Prostate gland (tissue), 2 donors: ENCODE results near the gene ADCY7. TPM values are rescaled to one million over a fixed set of nuclear protein-coding genes. Genes with fewer than 3 reads are reported as not detected.
A peak's percentile ranks its signal among the peaks of the same experiment; 100 is the strongest.

Experiments
- DNase-seq: peaks from one replicate; pipeline ENCODE4 v3.0.0-alpha.2; 2019; ENCODE audit warnings: low spot score
- H3K27ac ChIP-seq, 2 donors: fragments of 200-600 bp; sonication (generic); 2 replicates each; pipeline ENCODE4 v1.5.1; 2017 to 2019
- H3K27me3 ChIP-seq: fragments of 200-600 bp; sonication (generic); replicated peaks from 2 replicates; pipeline ENCODE4 v1.5.1; 2019; ENCODE audit not compliant: insufficient read depth
- H3K36me3 ChIP-seq, 2 donors: fragments of 200-600 bp; sonication (generic); 1 replicate in 1 of 2; 2 replicates in 1 of 2; pipeline versions ENCODE4 v1.5.1 to v1.8.1; 2017 to 2019
- H3K4me1 ChIP-seq: fragments of 200-600 bp; sonication (generic); replicated peaks from 2 replicates; pipeline ENCODE4 v1.5.1; 2019
- H3K4me3 ChIP-seq, 2 donors: fragments of 200-600 bp; sonication (generic); 2 replicates each; pipeline ENCODE4 v1.5.1; 2017 to 2019
- H3K9me3 ChIP-seq: fragments of 200-600 bp; sonication (generic); 2 replicates; pipeline ENCODE4 v1.5.1; 2017
- CTCF ChIP-seq, 4 experiments: fragments of 200-600 bp in 2 of 4; fragments of 450-650 bp in 2 of 4; sonication (generic) in 2 of 4; IDR thresholded peaks; 1 replicate in 3 of 4; 2 replicates in 1 of 4; pipeline ENCODE4 v1.5.1; 2016 to 2019; ENCODE audit warnings: antibody characterized with exemption in 4 of 4, mild to moderate bottlenecking in 2 of 4, moderate library complexity in 2 of 4
- POLR2A ChIP-seq: fragments of 450-650 bp; IDR thresholded peaks from one replicate; pipeline ENCODE4 v1.6.1; 2016; ENCODE audit warnings: antibody characterized with exemption, mild to moderate bottlenecking
- POLR2AphosphoS5 ChIP-seq: sonication (generic); formaldehyde crosslinking; IDR thresholded peaks from one replicate; pipeline ENCODE4 v1.6.1; 2017; ENCODE audit warnings: antibody characterized with exemption
- WGBS: methylation state at CpG from one replicate; pipeline ENCODE4 v1.1.5; 2018; 5-methylcytosine and 5-hydroxymethylcytosine counted together
- intact Hi-C: fragments of 100-400 bp; cut with DNase I; formaldehyde crosslinking; loops from one replicate; pipeline ENCODE4 v1.14.2; 2022
- total RNA-seq, 2 donors: library from RNA; depleted of rRNA; stranded (reverse); fragments of >200 nt; gene quantifications; one replicate each; pipeline ENCODE4 v1.1.0, GENCODE V29; 2016

The ADCY7 gene
- total RNA-seq, 2 donors from 2014 or later = 2.0 to 10.9 TPM

DNA sequence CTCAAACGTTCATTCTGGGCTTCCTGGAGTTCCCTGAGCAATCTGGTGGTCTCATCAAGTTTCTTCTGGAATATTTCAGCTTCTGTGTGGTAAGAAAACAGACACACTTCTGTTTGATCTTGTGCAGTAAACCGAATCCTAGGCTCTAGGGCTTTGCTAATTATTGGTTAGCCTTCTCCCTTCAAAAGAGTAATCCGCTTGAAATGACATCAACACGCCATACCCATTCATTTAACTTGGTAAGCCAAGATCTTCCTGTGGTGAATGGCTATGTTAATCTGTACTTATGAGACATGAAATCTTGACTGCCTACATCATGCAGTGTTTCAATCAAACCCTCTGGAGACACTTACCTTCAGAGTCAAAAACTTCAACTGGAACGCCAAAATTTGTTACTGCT is 54.0 kb downstream of the ADCY7 start:
- no peak for DNase-seq
- H3K9me3 ChIP-seq = no peaks in the 10 kb centered on the region
- H3K36me3 ChIP-seq = peaks cover 0 to 8% of the 10 kb centered on the region in 2 donors
- 81% methylated on average over 5 of the region's 5 CpGs for WGBS
- no peaks in the 10 kb centered on the region for H3K4me1 ChIP-seq
- H3K27me3 ChIP-seq = no peaks in the 10 kb centered on the region
- no peak overlapping the region for H3K27ac ChIP-seq
- TF ChIP-seq CTCF (IDR thresholded peaks at IDR 0.05) (no peak), POLR2A (no peak), POLR2AphosphoS5 (no peak)
- no peak overlapping the region for H3K4me3 ChIP-seq
- intact Hi-C loops = loop anchor here (5.0 kb wide), 1 partner anchor 37 kb away; no protein-coding TSS in a partner anchor

GRCh38 chr16:50322333-50322732 is 56.0 kb downstream of the ADCY7 start:
- Histone ChIP-seq H3K36me3 (no peaks in the 10 kb centered on the region), H3K27me3 (no peaks in the 10 kb centered on the region), H3K27ac (no peak overlapping the region), H3K4me3 (no peak overlapping the region), H3K9me3 (no peaks in the 10 kb centered on the region), H3K4me1 (no peaks in the 10 kb centered on the region)
- WGBS = 86% methylated on average over 1 of the region's 1 CpG
- no peak for TF ChIP-seq POLR2A
- TF ChIP-seq POLR2AphosphoS5 = no peak
- no peak for TF ChIP-seq CTCF (IDR thresholded peaks at IDR 0.05)
- intact Hi-C loops = loop anchor here (5.0 kb wide), 1 partner anchor 35 kb away; no protein-coding TSS in a partner anchor
- DNase-seq = no peak

DNA sequence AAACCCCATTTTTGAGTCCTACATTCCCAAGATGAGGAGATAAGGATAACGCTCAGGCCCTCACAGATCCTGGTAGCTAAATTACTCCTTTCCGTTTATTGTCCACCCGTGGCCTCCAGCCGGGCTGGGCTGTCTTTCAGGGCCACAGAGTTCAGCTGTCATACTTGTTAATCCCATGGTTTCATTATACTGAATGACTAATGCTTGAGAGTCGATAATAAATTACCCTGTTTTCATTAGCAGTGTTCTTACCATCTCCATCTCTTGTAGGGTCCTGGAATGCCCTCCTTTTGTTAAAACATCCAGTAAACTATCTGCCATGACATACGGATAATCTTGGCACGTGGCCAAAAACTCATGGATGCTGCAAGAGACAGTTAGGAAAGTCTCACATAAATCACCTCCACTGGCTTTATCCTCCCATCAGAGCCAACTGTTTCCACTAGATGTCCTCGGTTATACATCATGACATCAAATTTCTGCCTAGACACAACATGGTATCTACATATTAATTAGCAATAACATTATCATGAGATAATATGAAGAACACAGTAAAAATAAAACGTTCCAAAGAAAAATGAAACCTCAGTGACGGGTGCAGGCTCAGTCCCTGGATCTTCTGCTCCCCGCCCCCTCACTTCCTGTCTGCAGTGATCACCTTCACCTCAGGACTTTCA is 57.1 kb downstream of the ADCY7 start:
- no peak overlapping the region for H3K27ac ChIP-seq
- intact Hi-C loops = loop anchor here (5.0 kb wide), 1 partner anchor 34 kb away; no protein-coding TSS in a partner anchor
- no peak for DNase-seq
- H3K9me3 ChIP-seq = no peaks in the 10 kb centered on the region
- no peaks in the 10 kb centered on the region for H3K36me3 ChIP-seq
- no peak overlapping the region for H3K4me3 ChIP-seq
- TF ChIP-seq POLR2AphosphoS5 (no peak), CTCF (IDR thresholded peaks at IDR 0.05) (peak in 1 of 4 experiments; percentile 15)
- H3K27me3 ChIP-seq = no peaks in the 10 kb centered on the region
- H3K4me1 ChIP-seq = no peaks in the 10 kb centered on the region
- 52% methylated on average over 11 of the region's 11 CpGs for WGBS

GRCh38 chr16:50324345-50324744 is 58.0 kb downstream of the ADCY7 start:
- no peaks in the 10 kb centered on the region for H3K4me1 ChIP-seq
- H3K27ac ChIP-seq = no peak overlapping the region
- no peak overlapping the region for H3K4me3 ChIP-seq
- H3K9me3 ChIP-seq = no peaks in the 10 kb centered on the region
- 74% methylated on average over 6 of the region's 6 CpGs for WGBS
- H3K27me3 ChIP-seq = no peaks in the 10 kb centered on the region
- intact Hi-C loops = loop anchor here (5.0 kb wide), 1 partner anchor 33 kb away; no protein-coding TSS in a partner anchor
- TF ChIP-seq CTCF (IDR thresholded peaks at IDR 0.05) = no peak
- no peak for TF ChIP-seq POLR2A
- no peak for TF ChIP-seq POLR2AphosphoS5
- DNase-seq = no peak
- H3K36me3 ChIP-seq = no peaks in the 10 kb centered on the region

DNA sequence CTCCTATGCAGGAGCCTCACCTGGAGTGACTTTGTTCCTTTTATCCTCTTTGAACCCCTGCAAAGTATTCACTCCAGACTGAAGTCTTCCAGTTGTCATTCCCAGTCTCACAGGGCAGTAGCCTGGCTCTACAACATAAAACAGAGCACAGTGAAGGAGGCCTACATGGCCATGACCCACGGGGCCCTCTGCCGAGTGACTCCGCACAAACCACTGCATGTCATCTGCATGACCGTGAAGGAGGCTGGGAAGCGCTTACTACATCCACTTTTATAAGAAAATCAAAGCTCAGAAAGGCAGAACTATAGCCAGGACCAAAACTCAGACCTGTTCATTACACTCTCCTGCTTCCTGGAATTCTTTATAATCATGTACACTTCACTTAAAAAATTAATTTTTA is 59.9 kb downstream of the ADCY7 start:
- no peak for TF ChIP-seq CTCF (IDR thresholded peaks at IDR 0.05)
- DNase-seq = no peak
- no peaks in the 10 kb centered on the region for H3K36me3 ChIP-seq
- H3K27ac ChIP-seq = no peak overlapping the region
- H3K9me3 ChIP-seq = no peaks in the 10 kb centered on the region
- no peak overlapping the region for H3K4me3 ChIP-seq
- WGBS = 86% methylated on average over 5 of the region's 5 CpGs
- H3K27me3 ChIP-seq = no peaks in the 10 kb centered on the region
- intact Hi-C loops = no loop called here
- H3K4me1 ChIP-seq = no peaks in the 10 kb centered on the region
